ENCODE measurements around the gene TPRG1.

Gene TPRG1

DNA sequence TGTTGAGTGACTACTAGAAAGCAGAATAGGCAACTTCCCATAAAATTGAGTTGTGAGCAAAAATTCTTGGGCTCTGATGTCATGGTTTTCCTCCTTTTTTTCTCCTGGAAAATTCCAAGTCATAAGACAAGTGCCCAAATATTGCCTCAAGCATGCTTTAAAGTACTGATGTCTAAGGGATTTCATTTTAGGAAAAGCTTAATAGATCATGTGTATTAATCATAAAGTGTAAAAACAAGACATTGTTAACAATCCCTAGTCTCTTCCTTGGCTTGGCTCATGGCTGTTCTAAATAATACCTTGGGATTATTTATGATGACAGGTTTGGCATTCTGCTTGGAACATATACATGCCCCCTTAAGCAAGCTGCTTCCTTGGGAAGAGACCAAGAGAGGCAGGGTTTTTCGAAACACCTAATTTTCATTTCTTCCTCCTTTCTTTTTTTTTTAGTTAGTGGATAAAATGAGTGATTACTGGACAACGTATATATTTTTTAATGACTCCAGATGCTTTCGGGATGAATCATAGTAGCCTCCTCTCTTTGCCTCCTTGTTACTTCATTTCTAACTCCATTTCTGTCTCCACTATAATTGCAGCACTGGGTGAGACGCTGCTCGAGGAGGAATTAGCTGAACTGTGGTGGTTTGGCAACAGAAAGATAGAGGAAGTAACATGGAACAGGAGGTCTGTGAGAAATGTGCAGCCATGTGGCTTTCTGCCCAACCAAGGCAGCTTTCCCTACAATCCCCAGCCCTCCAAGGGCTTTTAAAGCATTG is 104.9 kb downstream of the TPRG1 start:
- Histone ChIP-seq H3K4me2 (ENCODE audit: low read length) (no peak overlapping the region), H3K4me1 (ENCODE audit: control insufficient read depth, low read length) (no peaks in the 10 kb centered on the region), H3K9me2 (replicated peaks; ENCODE audit: control insufficient read depth, low read length) (no peaks in the 10 kb centered on the region), H3K9me3 (ENCODE audit: control insufficient read depth, insufficient read depth, low read length) (no peaks in the 10 kb centered on the region), H3K27ac (ENCODE audit: low read depth, low read length) (no peak overlapping the region), H3K36me3 (ENCODE audit: control insufficient read depth, low read length) (no peaks in the 10 kb centered on the region), H3F3A (ENCODE audit: control insufficient read depth, insufficient read depth) (no peaks in the 10 kb centered on the region), H3K4me3 (ENCODE audit: low read length) (no peak overlapping the region), H4K20me1 (ENCODE audit: control insufficient read depth, insufficient read depth, low read depth, low read length) (no peaks in the 10 kb centered on the region), H3K27me3 (ENCODE audit: control insufficient read depth, low read length) (peaks cover 16% of the 10 kb centered on the region), H3K79me2 (ENCODE audit: control insufficient read depth, low read length) (no peaks in the 10 kb centered on the region)
- TF ChIP-seq, protein P1, sequence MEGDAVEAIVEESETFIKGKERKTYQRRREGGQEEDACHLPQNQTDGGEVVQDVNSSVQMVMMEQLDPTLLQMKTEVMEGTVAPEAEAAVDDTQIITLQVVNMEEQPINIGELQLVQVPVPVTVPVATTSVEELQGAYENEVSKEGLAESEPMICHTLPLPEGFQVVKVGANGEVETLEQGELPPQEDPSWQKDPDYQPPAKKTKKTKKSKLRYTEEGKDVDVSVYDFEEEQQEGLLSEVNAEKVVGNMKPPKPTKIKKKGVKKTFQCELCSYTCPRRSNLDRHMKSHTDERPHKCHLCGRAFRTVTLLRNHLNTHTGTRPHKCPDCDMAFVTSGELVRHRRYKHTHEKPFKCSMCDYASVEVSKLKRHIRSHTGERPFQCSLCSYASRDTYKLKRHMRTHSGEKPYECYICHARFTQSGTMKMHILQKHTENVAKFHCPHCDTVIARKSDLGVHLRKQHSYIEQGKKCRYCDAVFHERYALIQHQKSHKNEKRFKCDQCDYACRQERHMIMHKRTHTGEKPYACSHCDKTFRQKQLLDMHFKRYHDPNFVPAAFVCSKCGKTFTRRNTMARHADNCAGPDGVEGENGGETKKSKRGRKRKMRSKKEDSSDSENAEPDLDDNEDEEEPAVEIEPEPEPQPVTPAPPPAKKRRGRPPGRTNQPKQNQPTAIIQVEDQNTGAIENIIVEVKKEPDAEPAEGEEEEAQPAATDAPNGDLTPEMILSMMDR (IDR thresholded peaks at IDR 0.05; ENCODE audit: low read depth, low read length, poor library complexity, severe bottlenecking) = no peak
- TF ChIP-seq EZH2phosphoT487 (IDR thresholded peaks at IDR 0.05; ENCODE audit: borderline replicate concordance, low read length) = no peak

DNA sequence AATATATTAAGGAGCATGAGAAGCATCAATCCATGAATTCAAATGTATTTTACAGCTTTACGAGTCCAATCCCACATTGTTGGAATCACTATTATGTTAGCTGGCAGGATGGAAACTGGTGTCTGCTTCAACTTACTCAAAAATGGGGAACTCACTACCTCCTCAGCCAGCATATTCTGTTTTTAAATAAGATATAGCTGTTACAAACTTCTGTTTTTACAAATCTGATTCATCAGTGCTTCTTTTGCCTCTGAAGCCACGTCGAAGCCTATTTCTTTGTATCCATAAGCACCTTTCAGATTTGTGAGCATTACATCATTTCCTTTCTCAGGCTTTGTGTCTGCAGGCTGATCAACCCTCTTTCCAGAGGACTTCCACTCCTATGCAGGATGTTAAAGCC is 105.9 kb downstream of the TPRG1 start:
- Histone ChIP-seq H3K4me1 (ENCODE audit: control insufficient read depth, low read length) (no peaks in the 10 kb centered on the region), H3K27ac (ENCODE audit: low read depth, low read length) (no peak overlapping the region)

DNA sequence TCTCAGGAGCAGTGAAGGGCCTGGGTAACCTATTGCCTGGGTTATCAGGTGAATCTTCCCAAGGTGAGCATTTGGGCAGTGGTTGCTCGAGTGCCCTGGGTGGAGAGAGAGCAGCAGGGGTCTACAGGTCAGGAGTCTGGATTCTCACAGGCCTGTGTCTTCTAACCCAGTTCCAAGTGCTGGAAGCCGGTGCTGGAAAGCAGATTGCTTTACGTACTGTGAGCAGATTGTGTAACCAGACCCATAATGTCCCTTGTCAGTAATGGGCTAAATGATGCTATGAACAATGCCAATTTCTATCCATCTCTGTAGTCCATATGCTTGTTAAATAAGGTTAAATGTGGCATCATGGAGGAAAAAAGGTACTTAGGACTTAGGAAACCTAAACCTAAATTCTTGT is 106.5 kb downstream of the TPRG1 start:
- Histone ChIP-seq H3K79me2 (ENCODE audit: control insufficient read depth, low read length) (no peaks in the 10 kb centered on the region), H3K9me2 (replicated peaks; ENCODE audit: control insufficient read depth, low read length) (no peaks in the 10 kb centered on the region), H3K4me1 (ENCODE audit: control insufficient read depth, low read length) (no peaks in the 10 kb centered on the region), H3K9me3 (ENCODE audit: control insufficient read depth, insufficient read depth, low read length) (no peaks in the 10 kb centered on the region), H3K4me3 (ENCODE audit: low read length) (no peak overlapping the region), H4K20me1 (ENCODE audit: control insufficient read depth, insufficient read depth, low read depth, low read length) (no peaks in the 10 kb centered on the region), H3K4me2 (ENCODE audit: low read length) (no peak overlapping the region), H3K27me3 (ENCODE audit: control insufficient read depth, low read length) (peaks cover 16% of the 10 kb centered on the region), H3F3A (ENCODE audit: control insufficient read depth, insufficient read depth) (no peaks in the 10 kb centered on the region), H3K27ac (ENCODE audit: low read depth, low read length) (no peak overlapping the region), H3K36me3 (ENCODE audit: control insufficient read depth, low read length) (no peaks in the 10 kb centered on the region)
- no peak for TF ChIP-seq EZH2phosphoT487 (IDR thresholded peaks at IDR 0.05; ENCODE audit: borderline replicate concordance, low read length)
- TF ChIP-seq, protein P1 (IDR thresholded peaks at IDR 0.05; ENCODE audit: low read depth, low read length, poor library complexity, severe bottlenecking) = no peak

More for the DNA sequence above, 105.9 kb downstream of the TPRG1 start:
- no peaks in the 10 kb centered on the region for H3K9me3 ChIP-seq (ENCODE audit: control insufficient read depth, insufficient read depth, low read length)
- H3K36me3 ChIP-seq (ENCODE audit: control insufficient read depth, low read length) = no peaks in the 10 kb centered on the region
- no peak overlapping the region for H3K4me3 ChIP-seq (ENCODE audit: low read length)
- TF ChIP-seq EZH2phosphoT487 (IDR thresholded peaks at IDR 0.05; ENCODE audit: borderline replicate concordance, low read length) = no peak
- TF ChIP-seq, protein P1 (IDR thresholded peaks at IDR 0.05; ENCODE audit: low read depth, low read length, poor library complexity, severe bottlenecking) = no peak
- H3K4me2 ChIP-seq (ENCODE audit: low read length) = no peak overlapping the region
- H3K79me2 ChIP-seq (ENCODE audit: control insufficient read depth, low read length) = no peaks in the 10 kb centered on the region
- H4K20me1 ChIP-seq (ENCODE audit: control insufficient read depth, insufficient read depth, low read depth, low read length) = no peaks in the 10 kb centered on the region
- H3K9me2 ChIP-seq (replicated peaks; ENCODE audit: control insufficient read depth, low read length) = no peaks in the 10 kb centered on the region
- peaks cover 16% of the 10 kb centered on the region for H3K27me3 ChIP-seq (ENCODE audit: control insufficient read depth, low read length)
- no peaks in the 10 kb centered on the region for H3F3A ChIP-seq (ENCODE audit: control insufficient read depth, insufficient read depth)

Measured in DOHH2 (cell line).